ENCODE results near the gene WDR70.
"Not testable (repeated sequence)": the region's sequence is repeated elsewhere in the genome, so short reads cannot be mapped to it uniquely, and the experiment has no call there.

Gene WDR70

DNA sequence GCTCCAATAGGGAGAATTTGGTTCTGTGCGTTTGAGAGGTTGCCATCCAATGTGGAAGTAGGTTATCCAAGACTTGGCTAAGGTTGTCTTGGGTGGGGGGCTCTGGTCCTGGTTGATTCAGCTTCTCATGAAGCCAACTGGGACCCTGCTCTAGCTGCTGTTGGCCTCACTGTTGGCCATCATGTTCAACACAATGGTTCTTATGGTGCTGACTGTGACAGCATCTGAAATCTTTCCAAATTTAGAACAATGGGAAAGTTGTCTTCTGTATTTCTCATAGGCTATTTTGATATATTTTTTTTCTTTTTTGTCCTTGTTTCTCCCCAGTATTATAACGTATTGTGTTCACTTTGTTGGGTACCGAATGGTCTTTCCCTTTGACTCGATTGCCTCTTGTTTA, 388.8 kb downstream of the WDR70 start:
- DNase-seq (ENCODE audit: low spot score): no peak

DNA sequence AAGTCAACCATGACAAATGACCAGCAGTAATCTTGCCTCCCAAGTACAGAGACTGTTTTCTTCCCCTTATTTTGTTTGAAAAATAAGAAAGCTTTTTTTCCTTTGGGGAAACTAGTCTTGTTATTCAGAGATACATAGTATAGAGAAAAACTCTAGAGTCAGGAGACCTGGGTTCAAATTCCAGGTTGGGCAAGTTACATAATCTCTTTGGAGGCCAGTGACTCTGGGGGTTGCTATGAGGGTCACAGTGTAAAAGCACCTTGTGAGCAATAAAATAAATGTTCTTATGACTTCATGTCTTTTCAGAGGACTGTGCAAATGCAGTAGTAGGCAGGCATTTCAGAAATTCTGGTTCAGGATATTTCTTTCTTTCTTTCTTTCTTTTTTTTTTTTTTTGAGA, 389.3 kb downstream of the WDR70 start:
- no peak for DNase-seq (ENCODE audit: low spot score)

DNA sequence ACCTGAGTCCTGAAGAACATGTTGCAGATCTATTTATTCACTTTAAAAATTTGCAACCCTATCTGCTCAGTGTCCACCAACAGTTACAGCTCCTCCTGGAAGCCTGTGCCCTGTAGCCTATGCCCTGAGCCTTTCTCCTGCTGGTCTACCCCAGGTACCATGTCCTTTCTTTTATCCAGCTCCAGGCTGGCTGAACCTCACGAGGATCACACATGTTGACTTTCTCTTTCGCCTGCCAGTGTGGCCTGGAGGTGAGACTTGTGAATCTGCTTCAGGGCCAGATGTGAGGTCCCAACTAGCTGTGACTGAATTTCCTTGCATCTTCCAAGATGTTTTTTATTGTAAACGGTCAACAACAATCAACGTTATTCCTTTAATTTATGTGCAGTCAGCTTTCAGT, 390.0 kb downstream of the WDR70 start:
- DNase-seq (ENCODE audit: low spot score): no peak

DNA sequence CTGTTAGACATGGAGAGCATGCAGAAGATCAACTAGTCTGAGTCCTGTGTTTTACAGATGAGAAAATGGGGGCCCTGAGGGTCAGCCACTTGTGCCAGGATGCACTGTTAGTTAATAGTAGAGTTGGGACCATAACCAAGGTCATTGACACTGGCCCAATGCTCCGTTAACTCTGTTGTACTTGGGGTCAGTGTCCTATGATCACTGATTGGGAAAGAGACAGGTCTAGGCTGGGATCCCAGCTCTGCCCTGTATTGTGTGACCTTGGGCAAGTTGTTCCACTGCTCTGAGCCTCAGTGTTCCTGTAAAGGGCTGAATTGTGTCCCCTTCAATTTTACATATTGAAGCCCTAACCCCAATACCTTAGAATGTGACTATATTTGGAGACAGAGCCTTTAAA, 390.7 kb downstream of the WDR70 start:
- DNase-seq (ENCODE audit: low spot score): no peak

DNA sequence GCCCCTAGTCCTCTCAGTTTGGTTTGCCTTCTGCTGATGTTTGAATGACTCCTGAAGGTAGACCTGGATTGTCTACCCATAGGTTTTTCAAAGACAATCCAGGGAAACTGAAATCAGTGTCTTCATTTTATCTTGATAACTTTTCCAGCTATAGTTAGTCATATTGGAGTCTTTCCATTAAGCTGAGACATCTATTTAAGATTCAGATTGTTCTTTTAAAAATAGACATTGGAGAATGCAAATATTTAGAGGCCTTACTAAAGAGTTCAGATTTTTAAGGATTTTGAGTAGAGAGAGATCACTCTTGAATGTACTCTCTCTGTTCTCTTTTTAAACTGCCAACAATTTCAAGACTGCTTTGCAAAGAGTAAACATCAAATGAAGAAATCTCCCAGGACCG, 391.7 kb downstream of the WDR70 start:
- DNase-seq (ENCODE audit: low spot score): no peak

DNA sequence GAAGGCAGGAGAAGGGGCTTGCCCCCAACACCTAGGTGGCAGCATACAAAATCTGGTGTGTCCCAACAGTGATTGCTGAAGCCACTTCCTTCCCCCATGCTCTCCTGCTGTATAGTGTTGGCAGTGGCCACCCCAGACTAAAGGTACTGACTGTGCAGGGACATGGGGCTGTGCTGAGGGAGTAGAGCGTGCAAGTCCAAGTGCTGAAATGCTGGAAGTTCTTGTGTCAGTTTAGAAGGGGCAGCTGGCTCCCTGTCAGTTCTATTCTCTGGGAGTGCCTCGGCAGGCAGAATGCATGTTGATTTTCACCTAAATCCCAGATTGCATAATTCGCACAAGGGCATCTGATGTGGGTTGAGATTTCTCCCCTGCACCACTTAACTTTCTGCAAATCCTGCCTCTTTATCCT, 392.1 kb downstream of the WDR70 start:
- peak; percentile 21 for DNase-seq (ENCODE audit: low spot score)

DNA sequence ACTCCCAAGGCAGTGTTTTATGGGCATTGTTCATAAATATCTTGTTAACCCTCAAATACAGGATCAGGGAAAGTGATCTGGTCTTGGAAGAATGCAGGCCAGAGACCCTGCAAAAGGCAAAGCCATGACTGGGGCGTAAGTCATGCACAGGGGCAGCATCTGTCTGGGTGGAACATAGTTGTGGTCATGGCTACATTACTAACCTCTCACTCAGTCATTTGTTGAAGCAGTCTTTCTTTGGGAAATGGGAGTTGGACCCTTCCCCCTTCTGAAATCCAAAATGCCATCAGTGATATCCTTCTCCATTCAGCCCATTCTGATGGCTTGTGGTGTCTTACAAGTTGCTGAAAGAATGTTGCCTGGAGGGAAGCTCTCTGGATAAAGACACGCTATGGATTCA, 392.6 kb downstream of the WDR70 start:
- DNase-seq (ENCODE audit: low spot score): peak; percentile 76

DNA sequence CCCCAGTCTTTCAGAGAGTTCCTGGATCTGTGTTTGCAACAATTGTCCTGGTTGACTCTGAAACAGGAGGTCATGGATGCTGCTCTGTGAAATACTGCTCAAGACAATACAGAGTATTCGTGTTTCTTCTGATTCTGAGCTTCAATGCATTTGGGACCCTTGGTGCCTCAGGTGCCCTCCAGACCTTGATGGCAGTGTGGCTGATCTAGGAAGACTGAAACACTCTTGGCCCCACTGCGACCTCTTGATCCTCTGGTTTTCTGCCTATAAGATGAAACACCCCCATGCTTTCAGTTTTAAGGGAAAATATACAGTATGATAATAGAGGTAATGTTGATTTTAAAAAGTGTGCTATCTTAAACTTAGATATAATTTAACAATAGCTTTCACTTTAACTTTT, 393.1 kb downstream of the WDR70 start:
- no peak for DNase-seq (ENCODE audit: low spot score)

DNA sequence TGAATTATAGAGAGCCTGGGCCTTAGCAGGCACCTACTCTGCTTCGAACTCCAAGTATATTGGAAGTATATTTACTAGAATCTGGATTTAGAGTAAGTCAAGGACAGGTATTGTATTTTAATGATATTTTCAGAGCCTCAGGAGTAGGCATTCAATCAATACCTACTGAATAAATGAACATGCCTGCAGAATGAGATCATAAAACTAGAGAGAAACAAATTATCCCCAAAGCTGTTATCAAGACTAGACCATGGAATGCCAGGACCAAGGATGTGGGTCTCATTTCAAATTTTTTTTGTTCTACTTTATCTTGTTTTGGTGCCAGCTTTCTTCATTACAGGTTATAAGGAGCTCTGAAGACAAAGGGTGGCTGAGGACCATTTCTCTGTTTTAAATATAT, 394.7 kb downstream of the WDR70 start:
- no peak for DNase-seq (ENCODE audit: low spot score)

DNA sequence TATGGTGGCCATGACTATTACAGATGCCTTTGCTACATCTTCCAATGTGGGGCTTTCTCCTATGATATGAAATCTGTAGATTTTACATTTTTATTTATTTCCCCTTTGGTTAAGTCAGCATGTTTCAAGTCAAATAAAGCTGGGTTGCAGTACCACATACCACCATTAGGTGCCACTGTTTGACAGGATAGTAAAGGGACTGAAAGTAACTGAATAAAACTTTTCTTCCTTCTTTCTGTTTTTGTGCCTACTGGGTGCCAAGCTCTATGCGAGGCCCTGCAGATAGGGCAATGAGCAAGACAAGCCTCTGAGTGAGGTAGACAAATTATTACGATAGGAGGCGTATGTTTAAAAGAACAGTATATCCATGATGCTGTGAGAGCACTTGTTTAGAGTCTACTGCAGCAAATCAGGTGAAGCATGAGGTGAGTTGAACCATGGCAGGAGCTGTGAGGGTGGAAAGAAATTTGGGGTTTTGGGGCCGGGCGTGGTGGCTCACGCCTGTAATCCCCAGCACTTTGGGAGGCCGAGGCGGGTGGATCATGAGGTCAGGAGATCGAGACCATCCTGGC, 395.9 kb downstream of the WDR70 start:
- DNase-seq (ENCODE audit: low spot score): no peak

DNA sequence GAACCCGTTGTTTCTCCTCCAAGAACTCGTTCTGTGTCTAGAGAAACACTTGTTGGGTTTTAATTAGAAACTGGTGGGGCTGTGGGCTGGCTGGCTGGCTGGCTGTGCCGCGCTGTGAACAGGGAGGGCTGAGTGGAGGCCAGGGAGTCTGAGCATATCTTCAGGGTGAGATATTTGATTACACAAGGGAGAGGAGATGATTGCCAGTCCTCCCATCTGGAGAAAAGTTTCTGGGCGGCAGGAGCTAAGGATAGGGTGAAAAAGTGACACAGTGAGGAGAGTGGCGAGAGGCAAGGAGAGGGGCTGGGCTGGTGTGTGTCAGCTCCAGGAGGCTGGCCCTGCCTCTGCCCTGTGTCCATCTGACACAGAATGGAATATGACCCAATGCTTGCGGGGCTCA, 397.7 kb downstream of the WDR70 start:
- peak; percentile 32 for DNase-seq (ENCODE audit: low spot score)

DNA sequence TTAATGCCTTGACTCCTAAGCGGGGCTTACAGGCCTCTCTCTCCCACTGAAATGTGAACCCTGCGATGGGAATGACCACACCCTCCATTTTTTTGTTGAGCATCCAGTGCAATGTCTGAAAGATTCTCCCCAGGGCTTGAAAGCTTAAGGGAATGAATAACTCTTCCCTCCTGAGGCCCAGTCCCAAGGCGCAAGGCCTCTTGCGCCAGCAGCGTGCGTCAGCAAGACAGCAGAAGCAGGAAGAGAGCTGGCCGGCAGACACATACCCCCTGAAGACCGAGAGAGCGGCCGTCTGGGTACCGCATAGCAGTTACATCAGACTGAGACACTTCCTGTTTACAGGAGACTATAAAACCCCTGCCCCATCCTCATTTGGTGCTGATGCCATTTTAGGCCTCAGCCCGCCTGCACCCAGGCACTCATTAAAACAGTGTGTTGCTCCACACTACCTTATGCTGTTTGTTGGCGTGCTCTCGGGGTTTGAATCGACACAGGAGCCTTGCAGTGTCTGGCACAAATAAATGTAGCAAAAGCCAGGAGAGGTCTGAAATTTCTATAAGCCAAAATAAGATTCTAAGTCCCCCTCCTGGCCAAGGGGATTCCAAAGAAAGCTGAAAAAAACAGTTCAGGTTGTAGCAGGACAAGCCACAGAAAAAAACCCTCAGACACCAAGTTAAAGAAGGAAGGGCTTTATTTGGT, 398.5 kb downstream of the WDR70 start:
- no peak for DNase-seq (ENCODE audit: low spot score)

DNA sequence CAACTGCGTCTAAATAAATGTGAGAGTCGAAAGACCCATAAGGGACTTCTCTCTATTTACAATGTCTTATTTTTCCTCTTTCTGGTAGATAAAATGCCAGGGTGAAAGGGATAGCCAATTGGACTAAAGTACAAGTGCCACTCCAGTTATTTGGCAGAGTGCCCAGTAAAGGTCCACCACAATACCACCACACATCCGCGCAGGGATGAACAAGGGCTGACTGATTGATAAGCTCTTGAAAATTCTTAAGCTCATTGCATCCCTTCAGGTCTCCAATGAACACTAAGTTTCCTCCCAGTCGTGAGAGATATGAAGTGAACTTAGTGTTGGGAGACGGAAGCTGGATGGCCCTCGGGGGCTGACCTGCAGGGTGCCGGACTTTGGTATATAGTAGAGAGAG, 402.3 kb downstream of the WDR70 start:
- not testable (repeated sequence) for DNase-seq (ENCODE audit: low spot score)

DNA sequence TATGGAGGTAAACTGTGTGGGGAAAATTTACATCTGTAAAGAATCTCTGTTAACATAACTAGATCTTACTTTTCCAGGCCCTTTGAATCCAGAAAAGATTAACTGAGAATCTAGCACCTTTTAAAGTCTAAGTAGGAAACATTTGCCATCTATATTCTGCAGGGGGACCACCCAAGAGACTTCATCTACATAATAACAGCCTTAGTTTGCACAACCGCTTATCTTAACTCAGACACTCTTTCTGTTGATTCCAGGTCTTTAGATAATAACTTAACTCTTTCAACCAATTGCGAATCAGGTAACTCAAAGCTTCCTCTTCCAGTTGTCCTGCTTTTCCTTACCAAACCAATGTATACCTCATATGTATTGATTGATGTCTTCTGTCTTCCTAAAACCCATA, 407.3 kb downstream of the WDR70 start:
- no peak for DNase-seq (ENCODE audit: low spot score)

DNA sequence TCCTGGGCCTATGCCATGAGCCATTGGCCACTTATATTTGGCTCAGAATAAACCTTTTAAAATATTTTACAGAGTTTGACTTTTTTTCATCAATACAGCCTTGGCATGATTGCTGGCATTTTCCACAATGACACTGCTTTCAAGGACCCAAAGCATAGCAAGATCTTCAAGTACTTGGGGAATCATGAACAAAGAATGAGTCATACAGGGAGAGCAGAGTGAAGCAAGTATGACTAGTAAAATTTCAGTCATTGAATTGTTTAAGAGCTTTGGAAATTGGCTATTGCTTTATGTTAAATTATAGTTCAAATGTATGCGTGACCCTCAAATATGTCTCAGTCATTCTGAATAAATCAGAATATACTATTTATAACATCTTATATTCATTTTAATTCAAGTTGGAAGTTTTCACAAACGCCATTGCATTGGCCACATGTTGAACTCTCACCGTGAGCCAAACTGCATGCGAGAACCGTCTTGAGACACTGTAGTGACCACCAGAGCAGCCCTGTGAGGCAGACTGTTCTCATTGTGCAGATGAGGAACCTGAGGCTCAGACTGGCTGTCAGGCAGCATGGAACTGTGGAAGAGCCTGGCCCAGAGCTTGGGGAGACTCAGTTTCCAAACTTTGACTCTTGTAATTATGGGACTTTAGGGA, 407.9 kb downstream of the WDR70 start:
- peak; percentile 46 for DNase-seq (ENCODE audit: low spot score)

DNA sequence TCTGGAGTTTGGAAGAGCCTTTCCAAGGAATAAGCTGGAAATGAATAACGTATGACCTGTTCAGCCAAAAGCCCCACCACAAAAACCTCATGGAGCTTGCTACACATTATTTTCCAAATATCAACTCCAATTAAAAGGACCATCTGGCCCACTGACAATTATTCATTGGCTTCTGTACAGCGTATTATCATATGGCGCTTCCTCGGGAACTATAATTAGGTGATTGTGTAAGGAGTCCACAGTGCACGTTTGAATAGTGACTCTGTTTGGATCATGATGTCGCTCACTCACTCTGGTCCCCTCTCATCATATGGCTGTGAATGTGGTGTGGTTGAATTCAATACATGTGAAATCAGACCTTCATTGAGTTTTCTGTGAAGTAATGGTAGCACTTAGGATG, 408.6 kb downstream of the WDR70 start:
- no peak for DNase-seq (ENCODE audit: low spot score)

DNA sequence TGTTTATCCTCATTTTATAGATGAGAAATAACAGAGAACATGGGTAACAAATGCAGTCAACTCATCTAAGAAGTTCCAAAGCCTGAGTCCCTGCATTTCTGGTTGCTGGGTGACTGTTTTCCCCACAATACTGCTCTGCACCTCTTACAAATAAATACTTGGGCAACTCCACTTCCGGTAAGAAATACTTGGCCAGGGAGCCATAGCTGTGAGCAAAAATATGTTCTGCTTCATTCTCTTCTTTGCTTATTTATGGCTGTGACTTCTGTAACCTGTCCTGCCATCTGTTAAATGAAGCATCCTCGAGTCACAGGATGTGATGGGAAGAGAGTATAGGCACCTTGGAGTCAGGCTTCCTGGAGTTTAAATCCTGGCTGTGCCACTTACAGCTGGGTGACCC, 410.9 kb downstream of the WDR70 start:
- DNase-seq (ENCODE audit: low spot score): peak; percentile 64

DNA sequence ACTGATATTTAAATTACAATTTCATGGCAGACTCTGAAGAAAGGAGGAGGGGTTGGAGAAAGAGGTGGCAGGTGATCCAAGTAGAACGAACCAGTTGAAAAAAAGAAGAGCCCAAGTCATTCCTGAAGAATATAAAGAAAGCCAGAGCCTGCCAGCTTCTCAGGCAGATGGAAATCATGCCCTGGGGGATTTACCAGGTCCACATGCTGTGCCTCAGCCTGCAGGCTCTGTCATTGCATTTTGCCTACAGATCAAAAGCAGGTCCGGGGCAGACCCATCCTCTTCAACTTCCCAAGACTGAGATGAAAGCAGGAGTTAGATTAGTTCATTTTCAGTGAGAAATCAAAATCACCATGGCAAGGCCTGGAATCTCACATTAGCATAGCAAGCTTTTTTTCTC, 412.2 kb downstream of the WDR70 start:
- DNase-seq (ENCODE audit: low spot score): no peak

DNA sequence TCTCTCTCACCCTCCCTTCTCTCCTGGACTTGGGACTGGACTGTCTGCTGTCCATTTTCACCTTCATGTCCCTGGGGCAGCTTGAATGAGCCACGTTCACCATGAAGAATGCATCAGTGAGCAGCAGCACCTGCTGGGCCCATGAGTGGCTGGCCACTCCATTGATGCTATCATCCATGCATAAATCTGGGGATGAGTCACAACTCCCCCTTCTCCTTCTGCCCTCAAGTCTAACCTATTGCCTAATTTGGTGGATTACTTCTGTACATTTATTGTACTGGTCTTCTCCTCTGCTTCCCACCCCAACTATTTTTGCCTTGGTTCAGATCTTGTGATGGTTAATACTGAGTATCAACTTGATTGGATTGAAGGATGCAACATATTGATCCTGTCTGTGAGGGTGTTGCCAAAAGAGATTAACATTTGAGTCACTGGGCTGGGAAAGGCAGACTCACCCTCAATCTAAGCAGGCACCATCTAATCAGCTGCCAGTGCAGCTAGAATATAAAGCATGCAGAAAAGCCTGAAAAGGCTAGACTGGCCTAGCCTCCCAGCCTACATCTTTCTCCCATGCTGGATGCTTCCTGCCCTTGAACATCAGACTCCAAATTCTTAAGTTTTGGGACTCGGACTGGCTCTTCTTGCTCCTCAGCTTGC, 414.0 kb downstream of the WDR70 start:
- peak; percentile 41 for DNase-seq (ENCODE audit: low spot score)

DNA sequence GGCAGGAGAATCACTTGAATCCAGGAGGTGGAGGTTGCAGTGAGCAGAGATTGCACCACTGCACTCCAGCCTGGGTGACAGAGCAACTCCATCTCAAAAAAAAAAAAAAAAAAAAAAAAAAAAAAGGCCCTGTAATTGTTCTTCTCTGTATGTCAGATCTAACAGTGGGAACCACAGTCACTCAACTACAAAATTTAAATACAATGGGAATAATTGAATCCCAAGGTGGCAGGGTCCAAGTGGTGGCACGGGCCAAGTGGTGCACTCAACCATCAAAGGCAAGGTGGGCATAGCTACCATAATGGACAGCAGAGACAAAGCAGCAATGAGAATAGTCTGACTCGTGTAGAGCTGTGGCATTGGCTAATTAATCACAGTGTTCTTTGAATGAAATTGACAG, 416.2 kb downstream of the WDR70 start:
- not testable (repeated sequence) for DNase-seq (ENCODE audit: low spot score)

DNA sequence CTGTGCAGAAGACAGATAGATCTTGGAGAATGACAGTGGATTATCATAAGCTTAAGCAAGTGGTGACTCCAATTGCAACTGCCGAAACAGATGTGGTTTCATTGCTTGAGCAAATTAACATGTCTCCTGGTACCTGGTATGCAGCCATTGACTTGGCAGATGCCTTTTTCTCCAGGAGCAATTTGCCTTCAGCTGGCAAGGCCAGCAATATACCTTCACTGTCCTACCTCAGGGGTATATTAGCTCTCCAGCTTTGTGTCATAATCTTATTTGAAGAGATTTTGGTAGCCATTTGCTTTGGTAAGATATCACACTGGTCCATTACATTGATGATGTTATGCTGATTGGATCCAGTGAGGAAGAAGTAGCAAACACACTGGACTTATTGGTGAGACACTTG, 417.3 kb downstream of the WDR70 start:
- not testable (repeated sequence) for DNase-seq (ENCODE audit: low spot score)

DNA sequence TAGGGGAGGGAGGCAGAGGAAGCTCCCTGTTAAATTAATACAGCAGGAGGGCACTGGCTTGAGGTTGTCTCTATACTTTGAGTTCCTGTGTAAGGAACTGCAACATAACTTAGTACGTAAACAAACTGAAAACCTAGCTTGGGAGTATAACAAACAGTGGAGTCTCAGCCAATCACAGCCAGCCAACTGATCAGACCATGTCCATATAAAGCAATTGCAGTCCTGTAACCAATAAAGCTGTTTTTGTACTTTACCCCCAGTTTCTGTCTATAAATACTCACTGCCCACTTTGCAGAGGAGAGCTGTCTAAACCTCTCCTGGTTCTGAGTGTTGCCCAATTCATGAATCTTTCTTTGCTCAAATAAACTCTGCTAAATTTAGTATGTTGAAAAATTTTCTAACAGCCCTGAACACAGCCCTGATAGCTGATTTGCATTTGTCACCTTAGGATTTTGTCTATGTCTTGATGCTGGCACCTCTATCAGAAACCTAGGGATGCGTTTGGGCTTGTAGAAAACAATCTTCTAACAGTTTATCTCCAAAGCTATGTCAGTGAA, 420.8 kb downstream of the WDR70 start:
- DNase-seq (ENCODE audit: low spot score): no peak

DNA sequence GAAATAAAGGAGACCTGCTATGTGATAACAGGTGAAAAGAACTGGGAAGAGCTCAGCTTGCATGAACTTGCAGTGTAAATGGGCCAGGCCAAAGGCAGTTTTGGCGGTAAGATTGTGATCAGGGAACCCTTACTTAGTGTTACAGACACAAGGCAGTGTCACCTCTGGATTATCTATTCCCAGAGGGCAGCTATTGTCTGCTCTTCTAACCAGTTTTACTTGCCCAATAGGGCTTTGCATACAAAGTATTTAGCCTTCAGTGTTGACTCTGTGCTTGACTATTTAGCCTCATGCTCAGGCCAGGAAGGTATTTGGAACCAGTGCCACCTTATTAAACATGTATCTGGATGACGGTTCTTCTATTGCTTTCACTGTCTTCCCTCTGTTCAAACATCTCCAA, 422.4 kb downstream of the WDR70 start:
- no peak for DNase-seq (ENCODE audit: low spot score)

Data from hepatic stellate cell (primary cell).